Measurements from ENCODE around the gene MYH1. TPM values are rescaled to one million over a fixed set of nuclear protein-coding genes. Genes with fewer than 3 reads are reported as not detected.
"Not testable (repeated sequence)": the region's sequence is repeated elsewhere in the genome, so short reads cannot be mapped to it uniquely, and the experiment has no call there.

Gene MYH1
- total RNA-seq, 4 donors from 2014 or later: 0.02 to 0.19 TPM; not detected in 2

DNA sequence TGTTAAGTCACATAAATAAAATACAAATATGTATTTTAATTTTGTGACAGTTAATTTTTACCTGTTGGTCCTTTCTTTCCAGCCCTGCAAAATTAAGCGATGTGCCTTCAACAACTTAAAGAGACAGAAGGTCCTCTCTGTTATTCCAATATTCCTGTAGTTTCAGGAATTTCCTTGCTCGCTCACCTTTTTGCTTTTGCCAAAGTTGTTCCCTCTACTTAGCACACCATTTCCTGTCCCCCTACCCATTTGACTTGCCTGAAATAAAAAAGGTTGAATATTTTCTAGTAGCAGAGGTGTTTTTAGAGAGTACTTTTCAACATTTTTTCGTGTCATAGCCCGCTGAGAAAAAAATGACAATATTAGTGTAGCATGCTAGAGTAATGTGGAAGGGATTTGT, 31.7 kb upstream of the MYH1 start:
- H3K4me3 ChIP-seq (ENCODE audit: low read depth, poor library complexity, severe bottlenecking): no peak overlapping the region
- intact Hi-C loops (cut with DNase I; ENCODE audit: low total_unique reads): no loop called here
- no peak for DNase-seq (ENCODE audit: low spot score in 2 of 2)
- no peak for TF ChIP-seq POLR2A (IDR thresholded peaks at IDR 0.05)
- TF ChIP-seq, protein P1, sequence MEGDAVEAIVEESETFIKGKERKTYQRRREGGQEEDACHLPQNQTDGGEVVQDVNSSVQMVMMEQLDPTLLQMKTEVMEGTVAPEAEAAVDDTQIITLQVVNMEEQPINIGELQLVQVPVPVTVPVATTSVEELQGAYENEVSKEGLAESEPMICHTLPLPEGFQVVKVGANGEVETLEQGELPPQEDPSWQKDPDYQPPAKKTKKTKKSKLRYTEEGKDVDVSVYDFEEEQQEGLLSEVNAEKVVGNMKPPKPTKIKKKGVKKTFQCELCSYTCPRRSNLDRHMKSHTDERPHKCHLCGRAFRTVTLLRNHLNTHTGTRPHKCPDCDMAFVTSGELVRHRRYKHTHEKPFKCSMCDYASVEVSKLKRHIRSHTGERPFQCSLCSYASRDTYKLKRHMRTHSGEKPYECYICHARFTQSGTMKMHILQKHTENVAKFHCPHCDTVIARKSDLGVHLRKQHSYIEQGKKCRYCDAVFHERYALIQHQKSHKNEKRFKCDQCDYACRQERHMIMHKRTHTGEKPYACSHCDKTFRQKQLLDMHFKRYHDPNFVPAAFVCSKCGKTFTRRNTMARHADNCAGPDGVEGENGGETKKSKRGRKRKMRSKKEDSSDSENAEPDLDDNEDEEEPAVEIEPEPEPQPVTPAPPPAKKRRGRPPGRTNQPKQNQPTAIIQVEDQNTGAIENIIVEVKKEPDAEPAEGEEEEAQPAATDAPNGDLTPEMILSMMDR (IDR thresholded peaks at IDR 0.05): no peak
- 78 to 80% methylated on average over 4 of the region's 4 CpGs for WGBS, 2 donors

DNA sequence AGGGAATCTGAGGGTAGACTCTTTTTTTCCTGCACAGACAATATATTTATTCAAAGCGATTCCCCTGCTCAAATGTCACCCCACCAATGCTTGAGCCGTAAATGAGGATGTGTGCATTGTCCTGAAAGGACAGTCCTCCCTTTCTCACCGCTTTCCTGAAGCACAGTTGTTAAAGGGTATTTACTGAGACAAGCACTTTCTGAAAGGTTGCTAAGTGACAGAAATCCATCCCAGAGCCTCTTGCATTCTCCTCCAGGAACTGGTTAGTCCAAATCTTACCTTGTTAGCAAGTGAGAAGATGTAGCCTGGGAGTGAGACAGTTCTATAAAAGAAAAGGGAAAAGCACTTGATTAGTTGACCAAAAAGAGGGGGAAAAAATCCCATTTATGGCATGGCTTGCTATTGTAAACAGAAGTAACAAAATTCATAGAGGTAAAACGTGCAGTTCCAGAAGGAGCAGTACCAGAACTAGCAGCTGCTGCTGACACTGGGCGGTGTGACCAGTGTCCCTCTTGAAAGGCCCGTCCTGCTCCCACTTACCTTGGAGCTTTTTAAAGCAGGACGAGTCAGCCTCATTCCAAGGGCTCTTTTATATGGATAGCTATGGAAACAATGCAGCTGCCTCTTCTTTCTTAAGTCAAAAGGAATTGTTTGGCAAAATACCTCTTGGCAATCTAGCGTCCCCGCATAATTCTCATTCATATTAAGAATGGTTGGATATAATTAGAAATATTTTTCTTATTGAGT, 30.9 kb upstream of the MYH1 start, which contains the start of gene MYH2:
Gene MYH2, minus strand, starts transcription at position 563 of the 747 bp plus-strand sequence. CDS start 1,738 bp downstream, outside the sequence.
- no peak for DNase-seq (ENCODE audit: low spot score in 2 of 2)
- 60 to 61% methylated on average over 9 of the region's 9 CpGs for WGBS, 2 donors
- no peak within 1 kb of the TSS for H3K4me3 ChIP-seq (ENCODE audit: low read depth, poor library complexity, severe bottlenecking)
- TF ChIP-seq, protein P1 (IDR thresholded peaks at IDR 0.05): no peak
- TF ChIP-seq POLR2A (IDR thresholded peaks at IDR 0.05): no peak
- intact Hi-C loops (cut with DNase I; ENCODE audit: low total_unique reads): no loop called here

DNA sequence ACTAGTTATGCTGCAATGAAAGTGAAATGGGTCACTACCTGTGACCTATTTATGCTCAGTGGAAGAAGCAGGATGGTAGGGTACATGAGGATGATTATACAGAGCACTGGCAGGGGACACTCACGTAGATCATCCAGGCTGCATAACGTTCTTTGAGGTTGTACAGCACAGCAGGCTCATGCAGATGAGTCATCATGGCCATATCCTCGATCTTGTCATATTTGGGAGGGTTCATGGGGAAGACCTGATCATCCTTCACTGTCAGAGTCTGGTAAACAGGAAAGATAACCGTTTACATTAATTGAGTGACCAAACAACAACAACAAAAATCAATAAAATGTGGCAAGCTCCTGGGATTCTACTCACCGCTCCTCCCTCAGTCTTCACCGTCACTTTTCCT, 29.0 kb upstream of the MYH1 start:
- TF ChIP-seq, protein P1 (IDR thresholded peaks at IDR 0.05): no peak
- no peak for TF ChIP-seq POLR2A (IDR thresholded peaks at IDR 0.05)

DNA sequence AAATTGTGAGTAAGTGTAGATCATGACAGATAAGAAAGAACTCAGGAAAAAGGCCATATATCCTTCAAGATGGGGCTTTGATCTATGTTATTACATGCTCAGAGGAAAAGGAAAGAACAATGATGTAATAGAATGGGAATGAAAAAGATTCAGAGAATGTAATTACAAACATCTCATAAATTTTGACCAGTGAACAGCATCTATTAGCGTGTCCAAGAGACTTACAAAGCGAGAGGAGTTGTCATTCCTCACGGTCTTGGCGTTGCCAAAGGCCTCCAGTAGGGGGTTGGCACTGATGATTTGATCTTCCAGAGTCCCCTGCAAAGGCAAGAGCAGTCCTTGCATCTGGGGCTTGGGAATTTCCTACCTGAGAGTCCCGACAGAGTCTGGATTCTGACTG, 25.1 kb upstream of the MYH1 start:
- intact Hi-C loops (cut with DNase I; ENCODE audit: low total_unique reads); DNase-seq (ENCODE audit: low spot score in 2 of 2); H3K4me3 ChIP-seq (ENCODE audit: low read depth, poor library complexity, severe bottlenecking): not testable (repeated sequence)
- WGBS, 2 donors: 21 to 26% methylated on average over 5 of the region's 5 CpGs

More for the DNA sequence above, 29.0 kb upstream of the MYH1 start:
- H3K4me3 ChIP-seq (ENCODE audit: low read depth, poor library complexity, severe bottlenecking): no peak overlapping the region
- no peak for DNase-seq (ENCODE audit: low spot score in 2 of 2)
- WGBS, 2 donors: 75 to 86% methylated on average over 6 of the region's 6 CpGs
- intact Hi-C loops (cut with DNase I; ENCODE audit: low total_unique reads): no loop called here

DNA sequence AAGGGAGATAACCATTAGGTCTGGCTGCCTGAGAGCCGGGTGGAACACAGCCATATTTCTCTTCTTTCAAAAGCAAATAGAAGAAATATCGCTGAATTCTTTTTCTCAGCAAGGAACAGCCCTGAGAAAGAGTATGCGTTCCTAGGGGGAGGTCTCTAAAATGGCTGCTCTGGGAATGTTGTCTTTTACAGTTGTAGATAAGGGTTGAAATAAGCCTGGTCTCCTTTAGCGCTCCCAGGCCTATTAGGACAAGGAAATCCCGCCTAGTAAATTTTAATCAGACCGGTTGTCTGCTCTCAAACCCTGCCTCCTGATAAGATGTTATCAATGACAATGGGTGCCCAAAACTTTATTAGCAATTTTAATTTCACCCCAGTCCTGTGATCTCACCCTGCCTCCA, 22.8 kb upstream of the MYH1 start:
- DNase-seq (ENCODE audit: low spot score in 2 of 2); H3K4me3 ChIP-seq (ENCODE audit: low read depth, poor library complexity, severe bottlenecking); intact Hi-C loops (cut with DNase I; ENCODE audit: low total_unique reads): not testable (repeated sequence)
- 94 to 96% methylated on average over 6 of the region's 6 CpGs for WGBS, 2 donors

DNA sequence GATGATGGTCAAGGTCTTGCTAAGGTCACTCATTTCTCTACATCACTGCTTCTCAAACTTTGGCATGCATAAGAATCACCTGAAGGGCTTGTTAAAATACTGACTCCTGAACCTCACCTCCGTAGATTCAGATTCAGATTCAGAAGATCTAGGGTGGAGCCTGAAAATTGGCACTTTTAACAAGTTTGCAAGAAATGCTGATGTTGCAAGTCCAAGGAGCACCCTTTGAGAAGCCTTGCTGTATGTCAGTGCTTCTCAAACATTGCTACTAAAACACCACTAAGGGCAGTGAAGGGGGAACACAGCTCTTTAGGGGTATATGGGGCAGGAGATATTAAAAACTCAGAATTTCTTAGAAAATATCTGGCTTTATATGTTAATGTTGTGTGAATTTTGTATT, 13.7 kb upstream of the MYH1 start:
- WGBS, 2 donors: 38 to 58% methylated on average over 1 of the region's 1 CpG
- intact Hi-C loops (cut with DNase I; ENCODE audit: low total_unique reads): no loop called here
- H3K4me3 ChIP-seq (ENCODE audit: low read depth, poor library complexity, severe bottlenecking): no peak overlapping the region
- TF ChIP-seq, protein P1 (IDR thresholded peaks at IDR 0.05): no peak
- TF ChIP-seq POLR2A (IDR thresholded peaks at IDR 0.05): no peak
- no peak for DNase-seq (ENCODE audit: low spot score in 2 of 2)

DNA sequence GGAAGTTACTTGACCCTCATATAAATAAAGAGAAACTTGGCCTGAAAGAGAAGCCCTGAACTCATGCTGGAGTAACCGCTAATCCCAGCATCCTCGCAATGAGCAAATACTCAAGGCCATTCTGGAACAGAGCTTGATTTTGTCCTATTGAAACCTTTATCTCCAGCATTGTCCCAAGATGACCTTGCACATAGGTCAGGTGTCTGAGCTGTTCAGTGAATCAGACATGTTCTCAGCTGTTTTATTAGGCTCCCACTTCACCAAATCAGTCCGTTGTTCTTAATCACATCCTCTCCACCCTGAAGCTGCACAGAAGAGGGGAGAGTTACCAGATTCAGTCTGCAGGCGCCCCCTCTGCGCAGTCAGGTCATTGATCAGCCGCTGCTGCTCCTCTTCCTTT, 9.1 kb upstream of the MYH1 start:
- TF ChIP-seq, protein P1 (IDR thresholded peaks at IDR 0.05): no peak
- TF ChIP-seq POLR2A (IDR thresholded peaks at IDR 0.05): no peak
- H3K4me3 ChIP-seq (ENCODE audit: low read depth, poor library complexity, severe bottlenecking): no peak overlapping the region
- 89% methylated on average over 6 of the region's 6 CpGs for WGBS, 2 donors
- no peak for DNase-seq (ENCODE audit: low spot score in 2 of 2)
- intact Hi-C loops (cut with DNase I; ENCODE audit: low total_unique reads): no loop called here
